Suppressor macrophage treated with lipopolysaccharide for 1 hour (primary cell): Measurements from ENCODE around the gene RBM5.

Experiments used
- DNase-seq, 3 donors: peaks; one replicate each; pipeline ENCODE4 v3.0.0-alpha.2; 2020 to 2022

RBM5 gene

GRCh38 chr3:50163572-50164455, 75.1 kb downstream of the RBM5 start:
- no peak for DNase-seq

- no peak for DNase-seq
Observed at GRCh38 chr3:50164481-50164880, 75.8 kb downstream of the RBM5 start.

- no peak for DNase-seq
Observed at GRCh38 chr3:50164984-50165909, 76.5 kb downstream of the RBM5 start.

GRCh38 chr3:50165910-50166538, 77.3 kb downstream of the RBM5 start:
- DNase-seq = no peak

- no peak for DNase-seq
Observed at GRCh38 chr3:50166620-50167019, 77.9 kb downstream of the RBM5 start.

GRCh38 chr3:50167069-50167840, 78.5 kb downstream of the RBM5 start:
- DNase-seq = no peak

- DNase-seq = no peak
Observed at GRCh38 chr3:50167841-50168209, 79.1 kb downstream of the RBM5 start.

- DNase-seq = no peak
Observed at GRCh38 chr3:50168388-50168787, 79.7 kb downstream of the RBM5 start.
